Measurements from ENCODE around the gene TBL1X. TPM values are rescaled to one million over a fixed set of nuclear protein-coding genes. Genes with fewer than 3 reads are reported as not detected.

TBL1X gene
- total and polyA plus RNA-seq, 7 donors: 2.0 to 17.6 (median 7.8) TPM

DNA sequence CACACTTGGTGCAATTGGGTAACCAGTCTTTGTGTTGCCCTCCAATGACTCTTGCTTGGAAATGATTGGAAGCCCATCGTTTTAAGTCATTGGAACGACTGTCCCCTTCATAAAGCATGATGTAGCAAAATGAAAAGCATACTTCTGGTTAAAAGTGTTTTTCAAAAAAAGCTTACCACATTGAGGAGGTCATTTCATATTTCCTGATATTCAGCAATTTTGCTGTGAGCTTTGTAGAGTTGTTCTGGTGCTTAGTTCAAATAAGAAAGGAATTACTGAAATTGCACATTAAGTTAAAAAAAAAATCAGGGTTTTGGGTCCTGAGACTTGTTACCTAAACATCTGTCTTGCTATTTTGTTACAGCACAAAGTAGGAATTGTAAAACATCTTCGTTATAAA is 51.8 kb downstream of the TBL1X start:
- ATAC-seq (no peak), DNase-seq (no peak)
- 59 to 86% (median 76%) methylated on average over 3 of the region's 3 CpGs for WGBS, 3 donors
- intact Hi-C loops (cut with DNase I): no loop called here
- Histone ChIP-seq H3K36me3 (ENCODE audit: insufficient read depth in 1 of 2, low read depth in 1 of 2) (no peaks in the 10 kb centered on the region), H3K9me3 (no peaks in the 10 kb centered on the region), H3K27ac (no peak overlapping the region), H3K27me3 (ENCODE audit: insufficient read depth in 3 of 3, low read length in 2 of 3) (peaks cover 0 to 8% (median 0%) of the 10 kb centered on the region in 3 donors), H3K4me1 (peaks cover 14% of the 10 kb centered on the region), H3K4me3 (no peak overlapping the region)
- TF ChIP-seq, protein P1, sequence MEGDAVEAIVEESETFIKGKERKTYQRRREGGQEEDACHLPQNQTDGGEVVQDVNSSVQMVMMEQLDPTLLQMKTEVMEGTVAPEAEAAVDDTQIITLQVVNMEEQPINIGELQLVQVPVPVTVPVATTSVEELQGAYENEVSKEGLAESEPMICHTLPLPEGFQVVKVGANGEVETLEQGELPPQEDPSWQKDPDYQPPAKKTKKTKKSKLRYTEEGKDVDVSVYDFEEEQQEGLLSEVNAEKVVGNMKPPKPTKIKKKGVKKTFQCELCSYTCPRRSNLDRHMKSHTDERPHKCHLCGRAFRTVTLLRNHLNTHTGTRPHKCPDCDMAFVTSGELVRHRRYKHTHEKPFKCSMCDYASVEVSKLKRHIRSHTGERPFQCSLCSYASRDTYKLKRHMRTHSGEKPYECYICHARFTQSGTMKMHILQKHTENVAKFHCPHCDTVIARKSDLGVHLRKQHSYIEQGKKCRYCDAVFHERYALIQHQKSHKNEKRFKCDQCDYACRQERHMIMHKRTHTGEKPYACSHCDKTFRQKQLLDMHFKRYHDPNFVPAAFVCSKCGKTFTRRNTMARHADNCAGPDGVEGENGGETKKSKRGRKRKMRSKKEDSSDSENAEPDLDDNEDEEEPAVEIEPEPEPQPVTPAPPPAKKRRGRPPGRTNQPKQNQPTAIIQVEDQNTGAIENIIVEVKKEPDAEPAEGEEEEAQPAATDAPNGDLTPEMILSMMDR (IDR thresholded peaks at IDR 0.05): no peak

DNA sequence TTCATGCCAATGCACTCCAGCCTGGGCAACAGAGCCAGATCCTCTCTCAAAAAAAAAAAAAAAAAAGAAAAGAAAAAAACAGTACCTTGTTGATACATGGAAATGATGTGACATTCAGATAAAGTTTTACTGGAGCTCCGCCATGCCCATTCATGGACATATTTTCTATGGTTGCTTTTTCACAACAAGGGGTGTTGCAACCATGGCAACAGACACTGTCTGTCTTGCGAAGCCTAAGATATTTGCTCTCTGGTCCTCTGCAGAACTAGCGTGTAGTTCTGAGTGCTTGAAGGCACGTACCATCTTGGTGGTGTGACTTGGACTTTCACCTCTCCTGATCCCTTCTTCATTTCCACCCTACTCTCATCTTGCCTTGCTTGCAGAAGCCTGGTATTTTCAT is 53.2 kb downstream of the TBL1X start:
- H3K4me1 ChIP-seq: peaks cover 14% of the 10 kb centered on the region
- DNase-seq (no peak), ATAC-seq (no peak)
- H3K27ac ChIP-seq: no peak overlapping the region
- no peak overlapping the region for H3K4me3 ChIP-seq
- H3K27me3 ChIP-seq (ENCODE audit: insufficient read depth in 3 of 3, low read length in 2 of 3): peaks cover 0 to 8% (median 0%) of the 10 kb centered on the region in 3 donors
- no peaks in the 10 kb centered on the region for H3K9me3 ChIP-seq
- WGBS, 3 donors: 80 to 98% (median 94%) methylated on average over 4 of the region's 4 CpGs
- intact Hi-C loops (cut with DNase I): no loop called here
- TF ChIP-seq, protein P1 (IDR thresholded peaks at IDR 0.05): no peak
- H3K36me3 ChIP-seq (ENCODE audit: insufficient read depth in 1 of 2, low read depth in 1 of 2): no peaks in the 10 kb centered on the region

DNA sequence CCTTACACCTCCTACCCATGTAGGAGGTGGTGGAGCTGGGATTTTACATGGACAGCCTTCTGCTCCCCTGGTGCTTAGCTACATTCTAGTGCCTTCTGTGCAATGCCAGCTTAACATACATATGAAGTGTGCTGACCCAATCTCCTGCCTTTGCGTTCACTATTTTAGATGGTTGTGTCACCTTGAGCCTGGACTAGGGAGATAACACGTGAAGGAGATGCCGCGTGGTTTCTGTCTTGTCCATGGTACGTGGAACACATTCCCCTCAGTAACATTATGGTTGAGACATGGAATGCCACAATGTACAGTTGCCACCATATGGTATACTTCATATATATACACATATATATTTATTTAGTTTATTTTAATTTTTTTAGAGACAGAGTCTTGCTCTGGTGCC is 54.0 kb downstream of the TBL1X start:
- Histone ChIP-seq H3K4me3 (no peak overlapping the region), H3K36me3 (ENCODE audit: insufficient read depth in 1 of 2, low read depth in 1 of 2) (no peaks in the 10 kb centered on the region), H3K27ac (no peak overlapping the region), H3K9me3 (no peaks in the 10 kb centered on the region), H3K27me3 (ENCODE audit: insufficient read depth in 3 of 3, low read length in 2 of 3) (peaks cover 0 to 8% (median 0%) of the 10 kb centered on the region in 3 donors), H3K4me1 (peaks cover 14% of the 10 kb centered on the region)
- 91 to 97% (median 97%) methylated on average over 5 of the region's 5 CpGs for WGBS, 3 donors
- intact Hi-C loops (cut with DNase I): no loop called here
- TF ChIP-seq, protein P1 (IDR thresholded peaks at IDR 0.05): no peak
- ATAC-seq (no peak), DNase-seq (no peak)

DNA sequence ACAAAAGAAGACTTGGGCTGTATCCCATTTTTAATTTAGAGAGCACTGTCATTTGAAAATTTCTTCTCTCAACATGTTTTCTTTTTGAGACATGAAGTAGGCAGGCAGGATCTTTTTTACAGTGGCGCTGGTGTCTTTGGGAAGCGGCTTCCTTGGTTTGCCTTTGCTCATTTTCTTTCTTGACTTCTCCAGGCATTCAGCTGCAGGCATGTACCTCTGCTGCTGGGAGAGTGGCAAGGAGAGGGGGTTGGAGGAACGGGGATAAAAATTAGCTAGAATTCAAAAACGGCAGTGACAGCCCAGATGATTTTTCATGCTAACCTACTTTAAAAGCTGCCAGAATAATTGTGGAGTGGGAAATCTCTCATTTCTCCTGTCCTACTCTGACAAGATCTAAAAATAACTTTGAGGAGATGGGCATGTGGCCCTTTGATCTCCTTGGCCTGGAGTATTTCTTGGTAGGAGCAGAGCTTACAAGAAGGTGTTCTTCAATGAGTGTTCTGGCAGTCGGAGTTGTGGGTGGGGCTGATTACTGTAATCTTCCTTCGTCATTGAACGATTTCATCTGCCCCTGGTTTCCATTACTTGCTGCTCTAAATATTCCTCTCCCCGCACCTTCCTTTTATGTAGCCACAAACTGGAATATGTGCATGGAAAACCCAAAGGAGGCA is 54.8 kb downstream of the TBL1X start:
- peak; percentile 84 to 94 (median 91) for ATAC-seq
- no peak for DNase-seq

More for the DNA sequence above, 54.8 kb downstream of the TBL1X start:
- TF ChIP-seq, protein P1 (IDR thresholded peaks at IDR 0.05): no peak
- Histone ChIP-seq H3K9me3 (no peaks in the 10 kb centered on the region), H3K27ac (peak overlapping the region; percentile 60), H3K4me3 (no peak overlapping the region), H3K27me3 (ENCODE audit: insufficient read depth in 3 of 3, low read length in 2 of 3) (peaks cover 0 to 4% (median 0%) of the 10 kb centered on the region in 3 donors), H3K36me3 (ENCODE audit: insufficient read depth in 1 of 2, low read depth in 1 of 2) (no peaks in the 10 kb centered on the region), H3K4me1 (peaks cover 14% of the 10 kb centered on the region)
- intact Hi-C loops (cut with DNase I): no loop called here
- 29 to 59% (median 45%) methylated on average over 8 of the region's 8 CpGs for WGBS, 3 donors
